HG02973 (cell line): Measurements from ENCODE around the gene OPCML.

Source experiments
- ATAC-seq: cut with Tn5 transposase; IDR thresholded peaks from one replicate; pipeline ENCODE4 v1.9.1; 2021; ENCODE audit warnings: moderate library complexity; ENCODE audit not compliant: unreplicated experiment

The OPCML gene

GRCh38 chr11:132831272-132831671, 701.0 kb downstream of the OPCML start:
- ATAC-seq: no peak

GRCh38 chr11:132824642-132825041, 707.7 kb downstream of the OPCML start:
- no peak for ATAC-seq

GRCh38 chr11:132822276-132822675, 710.0 kb downstream of the OPCML start:
- ATAC-seq: no peak

- ATAC-seq: no peak
Observed at GRCh38 chr11:132821499-132821898, 710.8 kb downstream of the OPCML start.

GRCh38 chr11:132821014-132821413, 711.3 kb downstream of the OPCML start:
- ATAC-seq: no peak

- ATAC-seq: no peak
Observed at GRCh38 chr11:132818951-132819350, 713.4 kb downstream of the OPCML start.

GRCh38 chr11:132817387-132817786, 714.9 kb downstream of the OPCML start:
- no peak for ATAC-seq

GRCh38 chr11:132814410-132814809, 717.9 kb downstream of the OPCML start:
- ATAC-seq: no peak

GRCh38 chr11:132811649-132812048, 720.7 kb downstream of the OPCML start:
- ATAC-seq: no peak

GRCh38 chr11:132809070-132809469, 723.2 kb downstream of the OPCML start:
- no peak for ATAC-seq

GRCh38 chr11:132804258-132804657, 728.0 kb downstream of the OPCML start:
- no peak for ATAC-seq

- no peak for ATAC-seq
Observed at GRCh38 chr11:132803436-132803835, 728.9 kb downstream of the OPCML start.

- no peak for ATAC-seq
Observed at GRCh38 chr11:132802947-132803346, 729.4 kb downstream of the OPCML start.

GRCh38 chr11:132793831-132794230, 738.5 kb downstream of the OPCML start:
- ATAC-seq: no peak

GRCh38 chr11:132792341-132793140, 739.8 kb downstream of the OPCML start:
- ATAC-seq: no peak

- ATAC-seq: no peak
Observed at GRCh38 chr11:132790971-132791370, 741.3 kb downstream of the OPCML start.

- no peak for ATAC-seq
Observed at GRCh38 chr11:132790466-132790865, 741.8 kb downstream of the OPCML start.

- no peak for ATAC-seq
Observed at GRCh38 chr11:132788816-132789325, 743.4 kb downstream of the OPCML start.

GRCh38 chr11:132785878-132786277, 746.4 kb downstream of the OPCML start:
- no peak for ATAC-seq

- ATAC-seq: no peak
Observed at GRCh38 chr11:132784441-132784840, 747.9 kb downstream of the OPCML start.

- ATAC-seq: no peak
Observed at GRCh38 chr11:132782102-132782501, 750.2 kb downstream of the OPCML start.

GRCh38 chr11:132780046-132780445, 752.3 kb downstream of the OPCML start:
- no peak for ATAC-seq

GRCh38 chr11:132779497-132779896, 752.8 kb downstream of the OPCML start:
- no peak for ATAC-seq
